Heart left ventricle (tissue), 13 donors: ENCODE data around the gene QSOX1.

Source experiments
- CTCF ChIP-seq, 12 donors: fragments of 200-600 bp; sonication (generic) in 4 of 12; IDR thresholded peaks; one replicate each; pipeline versions ENCODE4 v1.5.0 to v1.8.0; 2018 to 2022; ENCODE audit warnings: antibody characterized with exemption in 12 of 12, mild to moderate bottlenecking in 5 of 12
- POLR2A ChIP-seq, 2 donors: fragments of 450-650 bp; IDR thresholded peaks; one replicate each; pipeline ENCODE4 v1.6.1; 2017; ENCODE audit warnings: antibody characterized with exemption in 2 of 2, mild to moderate bottlenecking in 2 of 2, moderate library complexity in 2 of 2
- donor health status: ischemic (EF 13 %, LVEDD 7.1; RV severe dilation, severe dysfunction).
- donor health status: DM: no; HTN: yes; CAD: no.
- donor health status: DM: no; HTN: no; CAD: no.
- donor health status: ischemic (EF 25% LVEDD 6.9; RV normal size, moderate dysfunction).
- donor health status: ischemic (EF 25% LVEDD 5.7; RV mildly dilated, moderate dysfunction).
- donor health status: ischemic (EF 35%, LVEDD 5.7; RV mildly dilated, moderate dysfunction).
- donor health status: nonischemic (EF 11% LVEDD 7.7; RV severe dilation, severe dysfunction).
- donor health status: DM: yes; HTN: yes; CAD: no.
- donor health status: PGD.
- donor health status: ischemic (EF 29% LVEDD 5.4; RV normal size, mild dysfunction).
- donor health status: nonischemic (EF 23%, LVEDD 6.1; RV moderate dilation, normal function).

GRCh38 chr1:180192172-180192571 lies 37.5 kb downstream of the QSOX1 start:
- TF ChIP-seq CTCF (IDR thresholded peaks at IDR 0.05) (no peak), POLR2A (IDR thresholded peaks at IDR 0.05) (no peak)
